ENCODE data around the gene VPREB1.

- TF ChIP-seq, protein P1, sequence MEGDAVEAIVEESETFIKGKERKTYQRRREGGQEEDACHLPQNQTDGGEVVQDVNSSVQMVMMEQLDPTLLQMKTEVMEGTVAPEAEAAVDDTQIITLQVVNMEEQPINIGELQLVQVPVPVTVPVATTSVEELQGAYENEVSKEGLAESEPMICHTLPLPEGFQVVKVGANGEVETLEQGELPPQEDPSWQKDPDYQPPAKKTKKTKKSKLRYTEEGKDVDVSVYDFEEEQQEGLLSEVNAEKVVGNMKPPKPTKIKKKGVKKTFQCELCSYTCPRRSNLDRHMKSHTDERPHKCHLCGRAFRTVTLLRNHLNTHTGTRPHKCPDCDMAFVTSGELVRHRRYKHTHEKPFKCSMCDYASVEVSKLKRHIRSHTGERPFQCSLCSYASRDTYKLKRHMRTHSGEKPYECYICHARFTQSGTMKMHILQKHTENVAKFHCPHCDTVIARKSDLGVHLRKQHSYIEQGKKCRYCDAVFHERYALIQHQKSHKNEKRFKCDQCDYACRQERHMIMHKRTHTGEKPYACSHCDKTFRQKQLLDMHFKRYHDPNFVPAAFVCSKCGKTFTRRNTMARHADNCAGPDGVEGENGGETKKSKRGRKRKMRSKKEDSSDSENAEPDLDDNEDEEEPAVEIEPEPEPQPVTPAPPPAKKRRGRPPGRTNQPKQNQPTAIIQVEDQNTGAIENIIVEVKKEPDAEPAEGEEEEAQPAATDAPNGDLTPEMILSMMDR (conservative IDR thresholded peaks at IDR 0.05; ENCODE audit: low read depth, low read length): no peak
- TF ChIP-seq EZH2phosphoT487 (IDR thresholded peaks at IDR 0.05; ENCODE audit: borderline replicate concordance, low read length): no peak
- no peak for TF ChIP-seq EZH2 (IDR thresholded peaks at IDR 0.05; ENCODE audit: low read length, unreplicated experiment)
These were observed 26.3 kb upstream of the VPREB1 start for GRCh38 chr22:22218302-22218701.
